Stimulated activated CD4-positive, alpha-beta T cell treated with anti-CD3 and anti-CD28 coated beads, Interleukin-4, amount 100 ng/mL, for 48 hours (primary cell): ENCODE data around the gene ZZZ3.
"Not testable (repeated sequence)": the region's sequence is repeated elsewhere in the genome, so short reads cannot be mapped to it uniquely, and the experiment has no call there.

Experiments used
- DNase-seq, 2 donors: peaks; one replicate each; pipeline ENCODE4 v3.0.0-alpha.2; 2020; ENCODE audit warnings: low read depth in 2 of 2

ZZZ3 gene

GRCh38 chr1:77670330-77670729 is 12.1 kb downstream of the ZZZ3 start:
- DNase-seq: no peak

DNA sequence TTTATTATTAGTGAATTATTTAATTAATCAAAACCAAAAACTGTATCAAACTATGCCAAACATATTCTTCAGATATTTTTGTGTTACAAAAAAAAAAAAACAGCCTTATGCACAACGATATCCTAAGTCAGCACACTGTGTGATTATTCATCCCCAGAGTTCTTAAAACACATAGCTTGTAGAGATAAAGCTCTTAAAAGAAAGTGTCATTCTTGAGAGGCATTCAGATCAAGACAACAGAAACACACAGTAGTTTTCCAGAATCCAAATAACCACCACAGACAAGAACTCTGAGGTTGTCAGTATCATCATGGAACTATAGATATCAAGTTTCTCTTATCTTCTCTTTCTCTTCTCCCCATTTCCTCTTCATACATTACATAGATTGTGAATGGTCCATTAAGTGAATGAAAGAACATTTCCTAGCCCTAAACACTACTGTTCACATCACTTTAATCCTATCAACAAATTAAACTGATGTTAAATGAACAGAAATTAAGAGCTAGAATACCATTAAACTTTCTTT is 13.5 kb downstream of the ZZZ3 start:
- DNase-seq: no peak

DNA sequence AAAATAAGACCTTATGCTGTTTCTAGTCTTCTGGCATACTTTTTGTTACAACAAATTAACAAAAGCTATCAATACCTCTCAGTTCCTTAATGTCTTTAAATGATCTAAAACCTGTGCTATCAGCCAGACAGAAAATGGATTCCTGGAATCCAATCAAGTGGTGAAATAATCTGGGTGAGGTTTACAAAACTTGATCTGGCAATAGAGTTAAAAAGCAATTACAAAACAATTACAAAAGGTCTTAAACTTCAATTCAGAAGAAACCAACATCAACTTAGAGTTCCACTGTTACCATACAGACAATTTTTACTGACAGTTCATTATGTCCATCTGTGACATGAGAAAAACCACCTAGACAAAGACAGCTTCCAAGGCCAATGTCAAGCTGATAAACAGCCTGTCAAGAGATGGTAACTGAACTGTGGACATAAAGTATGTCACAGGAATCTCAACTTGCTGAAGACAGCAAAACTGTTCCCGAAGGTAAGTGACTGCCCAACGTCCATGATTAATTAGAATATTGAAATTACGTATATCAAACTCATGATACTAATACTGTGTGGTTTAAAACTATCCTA is 17.4 kb downstream of the ZZZ3 start:
- no peak for DNase-seq

DNA sequence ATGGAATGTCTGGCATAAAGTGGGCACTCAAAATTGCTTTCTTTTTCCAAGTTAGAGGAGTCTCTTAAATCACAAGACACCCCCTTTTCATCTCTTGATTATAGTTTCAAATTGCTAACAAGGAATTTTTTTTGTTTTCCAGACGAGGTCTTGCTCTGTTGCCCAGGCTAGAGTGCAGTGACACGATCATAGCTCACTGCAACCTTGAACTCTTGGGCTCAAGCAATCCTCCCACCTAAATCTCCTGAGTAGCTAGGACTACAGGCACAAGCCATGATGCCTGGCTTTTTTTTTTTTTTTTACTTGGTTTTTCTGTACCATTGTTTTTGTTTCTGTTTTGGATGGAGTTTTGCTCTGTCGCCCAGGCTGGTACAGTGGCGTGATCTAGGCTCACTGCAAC is 20.8 kb downstream of the ZZZ3 start:
- no peak for DNase-seq

GRCh38 chr1:77659879-77660593 is 22.4 kb downstream of the ZZZ3 start:
- no peak for DNase-seq

GRCh38 chr1:77658271-77658670 is 24.2 kb downstream of the ZZZ3 start:
- no peak for DNase-seq

DNA sequence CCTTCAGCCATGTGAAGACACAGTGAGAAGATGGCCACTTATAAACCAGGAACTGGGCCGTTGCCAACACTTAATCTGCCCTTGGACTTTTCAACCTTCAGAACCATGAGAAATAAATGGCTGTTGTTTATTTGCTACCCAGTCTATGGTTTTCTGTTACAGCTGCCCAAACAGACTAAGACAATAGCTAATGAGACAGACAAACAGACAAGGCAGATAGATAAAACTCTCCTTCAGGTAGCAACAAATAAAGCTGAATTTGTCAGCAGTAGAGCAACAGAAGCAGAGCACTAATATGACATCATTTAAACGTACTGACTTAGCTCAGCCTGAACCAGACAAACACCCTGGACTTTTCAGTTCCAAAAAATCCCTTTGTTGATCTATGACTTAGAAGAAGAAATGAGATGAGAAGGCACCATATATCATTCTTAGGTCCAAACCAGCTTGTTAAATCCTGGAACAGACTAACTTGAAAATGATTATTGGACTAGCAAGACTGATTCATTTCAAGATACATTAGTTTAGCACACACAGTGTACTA is 27.0 kb downstream of the ZZZ3 start:
- DNase-seq: no peak

- no peak for DNase-seq
Measured at GRCh38 chr1:77652970-77653516, 29.4 kb downstream of the ZZZ3 start.

DNA sequence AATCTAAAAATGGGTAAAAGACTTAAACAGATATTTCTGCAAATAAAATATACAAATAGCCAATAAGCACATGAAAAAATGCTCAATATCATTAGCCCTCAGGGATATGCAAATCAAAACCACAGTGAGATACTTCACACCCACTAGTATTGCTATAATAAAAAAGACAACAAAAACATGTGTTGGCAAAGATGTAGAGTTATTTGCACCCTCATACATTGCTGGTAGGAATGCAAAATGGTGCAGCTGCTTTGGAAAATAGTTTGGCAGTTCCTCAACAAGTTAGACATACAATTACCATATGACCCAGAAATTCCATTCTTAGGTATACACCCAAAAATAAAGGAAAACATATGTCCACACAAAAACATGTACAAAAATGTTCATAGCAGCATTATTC is 30.2 kb downstream of the ZZZ3 start:
- no peak for DNase-seq

GRCh38 chr1:77649127-77649526 is 33.3 kb downstream of the ZZZ3 start:
- DNase-seq: no peak

GRCh38 chr1:77646224-77646623 is 36.2 kb downstream of the ZZZ3 start:
- DNase-seq: not testable (repeated sequence)

GRCh38 chr1:77643456-77643855 is 39.0 kb downstream of the ZZZ3 start:
- DNase-seq: no peak

- DNase-seq: no peak
Measured at GRCh38 chr1:77642941-77643340, 39.5 kb downstream of the ZZZ3 start.

DNA sequence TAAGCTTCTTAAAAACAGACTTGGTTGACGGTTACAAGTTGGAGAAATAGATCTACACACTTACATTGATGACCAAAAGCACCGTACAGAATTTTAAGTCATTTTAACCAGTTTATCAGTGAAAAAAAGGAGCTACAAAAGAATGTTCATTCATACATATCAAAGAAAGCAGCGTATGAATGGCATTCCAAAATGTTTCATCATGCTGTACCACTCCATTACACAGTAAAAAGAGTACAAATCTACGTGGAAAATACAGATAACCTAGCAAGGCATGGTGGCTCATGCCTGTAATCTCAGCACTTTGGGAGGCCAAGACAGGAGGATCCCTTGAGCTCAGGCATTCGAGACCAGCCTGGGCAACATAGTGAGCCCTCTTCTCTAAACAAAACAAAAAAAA is 40.3 kb downstream of the ZZZ3 start:
- no peak for DNase-seq

DNA sequence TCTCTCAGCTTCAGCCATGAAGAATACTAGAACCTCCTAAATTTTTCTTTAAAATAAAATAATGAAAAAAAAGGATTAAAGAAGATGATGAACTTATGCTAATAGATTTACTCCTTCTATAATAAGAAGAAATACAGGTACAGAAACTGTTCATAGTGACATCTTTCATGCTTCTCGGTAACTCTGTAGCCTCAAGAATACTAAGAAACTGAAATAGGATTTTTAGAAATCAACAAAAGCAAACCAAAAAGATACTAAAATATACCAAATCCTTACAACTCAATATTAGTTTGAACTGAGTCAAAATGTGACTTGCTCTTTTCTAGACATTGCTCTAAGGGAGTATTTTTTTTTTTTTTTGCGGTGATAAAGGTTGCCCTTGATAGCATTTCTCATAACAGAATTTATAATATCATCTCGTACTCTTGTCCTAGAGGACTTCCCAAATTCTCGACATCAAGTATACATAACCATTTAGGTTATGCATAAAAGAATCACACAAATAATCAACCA is 42.8 kb downstream of the ZZZ3 start:
- DNase-seq: no peak

DNA sequence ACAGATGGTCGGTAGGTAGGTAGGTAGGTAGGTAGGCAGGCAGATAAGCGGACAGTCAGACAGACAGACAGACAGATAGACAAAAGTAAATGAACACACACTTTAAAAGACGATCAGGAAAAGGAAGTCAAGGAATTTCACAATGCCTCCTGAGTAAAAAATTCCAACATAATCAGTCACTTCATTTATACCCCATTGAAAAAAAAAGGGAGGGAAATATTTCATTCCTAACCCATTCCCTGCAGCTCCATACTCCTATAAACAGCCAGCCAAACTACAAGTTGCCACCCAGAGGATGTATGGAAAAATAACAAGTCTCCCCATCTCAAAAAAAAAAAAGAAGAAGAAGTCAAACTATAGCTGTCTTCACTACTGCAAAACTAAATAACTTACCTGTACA is 43.4 kb downstream of the ZZZ3 start:
- no peak for DNase-seq

- DNase-seq: no peak
Measured at GRCh38 chr1:77636864-77637263, 45.6 kb downstream of the ZZZ3 start.
